Measurements from ENCODE around the gene POU2AF1. TPM values are rescaled to one million over a fixed set of nuclear protein-coding genes. Genes with fewer than 3 reads are reported as not detected.

The POU2AF1 gene
- total RNA-seq, 1 donor from 2014 or later = not detected

GRCh38 chr11:111352231-111352746 is 26.8 kb downstream of the POU2AF1 start:
- no peak overlapping the region for H3K4me3 Mint-ChIP-seq
- H3K9me3 Mint-ChIP-seq = no peaks in the 10 kb centered on the region
- DNase-seq (ENCODE audit: low spot score in 2 of 2, unreplicated experiment in 2 of 2) = no peak
- peaks cover 13% of the 10 kb centered on the region for H3K4me1 Mint-ChIP-seq
- H3K27me3 Mint-ChIP-seq (ENCODE audit: low read depth) = peaks cover 16% of the 10 kb centered on the region
- H3K36me3 Mint-ChIP-seq = no peaks in the 10 kb centered on the region
- H3K27ac Mint-ChIP-seq = no peak overlapping the region
- TF ChIP-seq, protein P1, sequence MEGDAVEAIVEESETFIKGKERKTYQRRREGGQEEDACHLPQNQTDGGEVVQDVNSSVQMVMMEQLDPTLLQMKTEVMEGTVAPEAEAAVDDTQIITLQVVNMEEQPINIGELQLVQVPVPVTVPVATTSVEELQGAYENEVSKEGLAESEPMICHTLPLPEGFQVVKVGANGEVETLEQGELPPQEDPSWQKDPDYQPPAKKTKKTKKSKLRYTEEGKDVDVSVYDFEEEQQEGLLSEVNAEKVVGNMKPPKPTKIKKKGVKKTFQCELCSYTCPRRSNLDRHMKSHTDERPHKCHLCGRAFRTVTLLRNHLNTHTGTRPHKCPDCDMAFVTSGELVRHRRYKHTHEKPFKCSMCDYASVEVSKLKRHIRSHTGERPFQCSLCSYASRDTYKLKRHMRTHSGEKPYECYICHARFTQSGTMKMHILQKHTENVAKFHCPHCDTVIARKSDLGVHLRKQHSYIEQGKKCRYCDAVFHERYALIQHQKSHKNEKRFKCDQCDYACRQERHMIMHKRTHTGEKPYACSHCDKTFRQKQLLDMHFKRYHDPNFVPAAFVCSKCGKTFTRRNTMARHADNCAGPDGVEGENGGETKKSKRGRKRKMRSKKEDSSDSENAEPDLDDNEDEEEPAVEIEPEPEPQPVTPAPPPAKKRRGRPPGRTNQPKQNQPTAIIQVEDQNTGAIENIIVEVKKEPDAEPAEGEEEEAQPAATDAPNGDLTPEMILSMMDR (IDR thresholded peaks at IDR 0.05; ENCODE audit: unreplicated experiment) = no peak

DNA sequence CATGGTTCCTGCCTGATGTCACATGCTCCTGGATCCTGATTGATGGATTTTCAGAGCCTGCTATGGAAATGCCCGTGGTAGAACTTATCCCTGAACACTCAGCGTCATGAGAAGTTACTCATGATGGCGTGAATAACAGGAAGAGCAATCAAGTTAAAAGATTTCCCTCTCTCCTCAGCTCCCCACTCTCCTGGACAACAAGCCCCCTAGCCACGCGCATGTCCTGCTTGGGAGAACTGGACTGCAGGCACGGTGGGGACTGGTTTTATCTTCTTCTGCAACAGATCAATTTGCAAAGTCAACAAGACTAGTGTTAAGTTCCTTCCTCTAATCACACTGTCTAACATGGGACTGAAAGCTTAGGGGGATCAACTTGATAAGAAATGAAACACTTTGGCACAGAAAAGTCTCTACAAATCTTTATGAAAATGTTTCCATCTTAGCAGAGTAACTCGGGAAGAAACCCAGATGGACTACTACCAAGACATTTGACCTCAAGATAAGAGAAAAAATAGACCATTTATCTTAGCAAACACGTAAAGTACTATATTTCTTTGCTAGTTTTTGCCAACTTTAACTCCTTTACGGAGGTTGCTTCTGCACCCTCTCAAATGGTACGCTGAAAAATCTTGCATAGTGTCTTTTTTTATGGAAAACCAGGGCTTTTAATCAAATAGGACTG is 27.6 kb downstream of the POU2AF1 start:
- Mint-ChIP-seq H3K9me3 (no peaks in the 10 kb centered on the region), H3K27ac (no peak overlapping the region), H3K36me3 (no peaks in the 10 kb centered on the region), H3K4me3 (no peak overlapping the region), H3K4me1 (peaks cover 16% of the 10 kb centered on the region), H3K27me3 (ENCODE audit: low read depth) (peaks cover 14% of the 10 kb centered on the region)
- DNase-seq (ENCODE audit: low spot score in 2 of 2, unreplicated experiment in 2 of 2) = no peak
- TF ChIP-seq, protein P1 (IDR thresholded peaks at IDR 0.05; ENCODE audit: unreplicated experiment) = no peak

GRCh38 chr11:111350811-111351210 is 28.3 kb downstream of the POU2AF1 start:
- no peak overlapping the region for H3K4me3 Mint-ChIP-seq
- TF ChIP-seq, protein P1 (IDR thresholded peaks at IDR 0.05; ENCODE audit: unreplicated experiment) = no peak
- H3K9me3 Mint-ChIP-seq = no peaks in the 10 kb centered on the region
- H3K27ac Mint-ChIP-seq = no peak overlapping the region
- peaks cover 14% of the 10 kb centered on the region for H3K27me3 Mint-ChIP-seq (ENCODE audit: low read depth)
- no peak for DNase-seq (ENCODE audit: low spot score in 2 of 2, unreplicated experiment in 2 of 2)
- peaks cover 16% of the 10 kb centered on the region for H3K4me1 Mint-ChIP-seq
- H3K36me3 Mint-ChIP-seq = no peaks in the 10 kb centered on the region

DNA sequence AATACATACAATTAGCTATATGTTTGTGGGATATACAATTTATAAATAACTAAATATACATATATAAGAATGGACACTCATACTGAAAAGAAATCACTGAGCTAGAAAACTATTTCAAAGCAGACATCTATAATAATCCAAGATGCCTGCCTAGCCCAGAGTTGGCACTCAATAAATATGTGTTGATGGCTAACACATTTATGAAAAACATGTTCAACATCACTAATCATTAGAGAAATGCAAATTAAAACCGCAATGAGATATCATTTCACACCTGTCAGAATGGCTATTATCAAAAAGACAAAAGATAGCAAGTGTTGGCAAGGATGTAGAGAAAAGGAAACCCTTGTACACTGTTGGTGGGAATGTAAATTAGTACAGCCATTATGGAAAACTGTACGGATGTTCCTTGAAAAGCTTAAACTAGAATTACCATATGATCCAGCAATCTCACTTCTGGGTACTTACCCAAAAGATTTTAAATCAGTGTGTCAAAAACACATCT is 29.8 kb downstream of the POU2AF1 start:
- Mint-ChIP-seq H3K27me3 (ENCODE audit: low read depth) (peaks cover 10% of the 10 kb centered on the region), H3K36me3 (no peaks in the 10 kb centered on the region), H3K4me3 (no peak overlapping the region), H3K27ac (no peak overlapping the region), H3K9me3 (no peaks in the 10 kb centered on the region), H3K4me1 (peaks cover 16% of the 10 kb centered on the region)
- no peak for DNase-seq (ENCODE audit: low spot score in 2 of 2, unreplicated experiment in 2 of 2)
- TF ChIP-seq, protein P1 (IDR thresholded peaks at IDR 0.05; ENCODE audit: unreplicated experiment) = no peak

GRCh38 chr11:111348147-111348546 is 30.9 kb downstream of the POU2AF1 start:
- H3K27me3 Mint-ChIP-seq (ENCODE audit: low read depth) = peaks cover 6% of the 10 kb centered on the region
- H3K36me3 Mint-ChIP-seq = no peaks in the 10 kb centered on the region
- H3K4me3 Mint-ChIP-seq = no peak overlapping the region
- H3K27ac Mint-ChIP-seq = no peak overlapping the region
- no peaks in the 10 kb centered on the region for H3K9me3 Mint-ChIP-seq
- TF ChIP-seq, protein P1 (IDR thresholded peaks at IDR 0.05; ENCODE audit: unreplicated experiment) = no peak
- no peak for DNase-seq (ENCODE audit: low spot score in 2 of 2, unreplicated experiment in 2 of 2)
- peaks cover 13% of the 10 kb centered on the region for H3K4me1 Mint-ChIP-seq
